CD14-positive monocyte (primary cell): ENCODE measurements around the gene TP73. TPM values are rescaled to one million over a fixed set of nuclear protein-coding genes. Genes with fewer than 3 reads are reported as not detected.

Experiments
- DNase-seq, 3 donors: peaks; one replicate each; pipeline ENCODE4 v3.0.0-alpha.2; 2011 to 2022
- H2AFZ ChIP-seq: 2 replicates; pipeline ENCODE4 v1.6.0; 2012; ENCODE audit warnings: mild to moderate bottlenecking, low read depth, low read length, inconsistent platforms; ENCODE audit not compliant: insufficient read depth, poor library complexity, severe bottlenecking
- H3K27ac ChIP-seq, 2 donors: 1 replicate in 1 of 2; 2 replicates in 1 of 2; pipeline ENCODE4 v1.5.1; 2012 to 2013; ENCODE audit warnings: low read length in 2 of 2, control low read depth in 1 of 2, inconsistent platforms in 1 of 2, low read depth in 1 of 2, mild to moderate bottlenecking in 1 of 2
- H3K27me3 ChIP-seq, 2 donors: one replicate each; pipeline versions ENCODE4 v1.6.0 to v1.6.1; 2011 to 2013; ENCODE audit warnings: low read length in 2 of 2; ENCODE audit not compliant: control insufficient read depth in 2 of 2, insufficient read depth in 2 of 2
- H3K36me3 ChIP-seq, 2 donors: replicated peaks in 1 of 2; 1 replicate in 1 of 2; 2 replicates in 1 of 2; pipeline versions ENCODE4 v1.5.1 to v1.6.1; 2012 to 2013; ENCODE audit warnings: low read length in 2 of 2, control low read depth in 1 of 2, inconsistent platforms in 1 of 2, mild to moderate bottlenecking in 1 of 2; ENCODE audit not compliant: insufficient read depth in 2 of 2, control insufficient read depth in 1 of 2
- H3K4me1 ChIP-seq, 2 donors: 1 replicate in 1 of 2; 2 replicates in 1 of 2; pipeline versions ENCODE4 v1.5.1 to v1.6.1; 2012 to 2013; ENCODE audit warnings: low read length in 2 of 2, control low read depth in 1 of 2, inconsistent platforms in 1 of 2, mild to moderate bottlenecking in 1 of 2, moderate library complexity in 1 of 2; ENCODE audit not compliant: insufficient read depth in 2 of 2, control insufficient read depth in 1 of 2
- H3K4me2 ChIP-seq: replicated peaks from 2 replicates; pipeline ENCODE3; 2012; ENCODE audit warnings: low read length, moderate library complexity, mild to moderate bottlenecking; ENCODE audit not compliant: poor library complexity, severe bottlenecking; ENCODE audit errors: extremely low read depth
- H3K4me3 ChIP-seq, 3 experiments: fragments of 200-600 bp in 1 of 3; sonication (generic) in 1 of 3; replicated peaks in 1 of 3; 1 replicate in 2 of 3; 2 replicates in 1 of 3; pipeline ENCODE4 v1.5.1; 2011 to 2013; ENCODE audit warnings: low read length in 3 of 3, mild to moderate bottlenecking in 3 of 3, control low read depth in 2 of 3, low read depth in 2 of 3, inconsistent platforms in 1 of 3, moderate library complexity in 1 of 3
- H3K79me2 ChIP-seq: 2 replicates; pipeline ENCODE4 v1.6.0; 2012; ENCODE audit warnings: mild to moderate bottlenecking, control low read depth, inconsistent platforms, low read length, moderate library complexity; ENCODE audit not compliant: insufficient read depth
- H3K9ac ChIP-seq: 2 replicates; pipeline ENCODE4 v1.6.0; 2017; ENCODE audit warnings: low read length, mild to moderate bottlenecking; ENCODE audit not compliant: insufficient read depth, poor library complexity, severe bottlenecking
- H3K9me3 ChIP-seq, 2 donors: replicated peaks in 1 of 2; 1 replicate in 1 of 2; 2 replicates in 1 of 2; pipeline versions ENCODE4 v1.5.1 to v1.6.1; 2012 to 2013; ENCODE audit warnings: low read length in 2 of 2, control low read depth in 1 of 2; ENCODE audit not compliant: control insufficient read depth in 1 of 2, insufficient read depth in 1 of 2
- H4K20me1 ChIP-seq: 2 replicates; pipeline ENCODE4 v1.6.0; 2012; ENCODE audit warnings: mild to moderate bottlenecking, low read length, control low read depth, moderate library complexity; ENCODE audit not compliant: insufficient read depth
- H3K27ac Mint-ChIP-seq, 7 donors: one replicate each; pipeline ENCODE4 v1.8.0; 2020; ENCODE audit warnings: mild to moderate bottlenecking in 7 of 7, mixed read lengths in 7 of 7, moderate library complexity in 6 of 7, inconsistent platforms in 2 of 7
- H3K27me3 Mint-ChIP-seq, 3 donors: one replicate each; pipeline ENCODE4 v1.8.0; 2021 to 2022; ENCODE audit warnings: low read depth in 3 of 3, mild to moderate bottlenecking in 3 of 3, mixed read lengths in 3 of 3, moderate library complexity in 3 of 3, inconsistent platforms in 1 of 3
- H3K36me3 Mint-ChIP-seq, 2 donors: one replicate each; pipeline ENCODE4 v1.8.0; 2020; ENCODE audit warnings: mixed read lengths in 2 of 2, inconsistent platforms in 1 of 2, mild to moderate bottlenecking in 1 of 2
- H3K4me1 Mint-ChIP-seq: one replicate; pipeline ENCODE4 v1.8.0; 2020; ENCODE audit warnings: mild to moderate bottlenecking, mixed read lengths
- H3K4me3 Mint-ChIP-seq, 2 donors: one replicate each; pipeline ENCODE4 v1.8.0; 2020; ENCODE audit warnings: mild to moderate bottlenecking in 2 of 2, mixed read lengths in 2 of 2, moderate library complexity in 1 of 2
- H3K9me3 Mint-ChIP-seq, 7 donors: one replicate each; pipeline ENCODE4 v1.8.0; 2020 to 2022; ENCODE audit warnings: mixed read lengths in 7 of 7, mild to moderate bottlenecking in 6 of 7, moderate library complexity in 6 of 7, inconsistent platforms in 2 of 7
- WGBS: methylation state at CpG from one replicate; pipeline ENCODE4 v1.1.5; 2013; ENCODE audit warnings: missing lambda C conversion rate; ENCODE audit not compliant: insufficient coverage; 5-methylcytosine and 5-hydroxymethylcytosine counted together
- intact Hi-C, 2 donors: fragments of 100-400 bp; cut with micrococcal nuclease; formaldehyde crosslinking; loops; one replicate each; pipeline versions ENCODE4 v1.15.0 to v1.15.1; 2023
- polyA plus RNA-seq, 3 donors: library from polyadenylated mRNA; depleted of rRNA in 1 of 3; unstranded in 2 of 3; stranded (reverse) in 1 of 3; fragments of 300-500 nt in 2 of 3; fragments of >200 nt in 1 of 3; fragmentation: Illumina TruSeq in 2 of 3; gene quantifications; 1 replicate in 2 of 3; 2 replicates in 1 of 3; pipeline ENCODE4 v1.2.3, GENCODE V29; 2012 to 2021
- TF ChIP-seq, protein P1 (sequence below): fragments of 200-600 bp; IDR thresholded peaks from one replicate; pipeline ENCODE4 v1.8.0; 2022; ENCODE audit warnings: antibody characterized with exemption, mild to moderate bottlenecking

Gene TP73
- polyA plus RNA-seq, 3 donors = 0.21 to 0.42 TPM; not detected in 1

DNA sequence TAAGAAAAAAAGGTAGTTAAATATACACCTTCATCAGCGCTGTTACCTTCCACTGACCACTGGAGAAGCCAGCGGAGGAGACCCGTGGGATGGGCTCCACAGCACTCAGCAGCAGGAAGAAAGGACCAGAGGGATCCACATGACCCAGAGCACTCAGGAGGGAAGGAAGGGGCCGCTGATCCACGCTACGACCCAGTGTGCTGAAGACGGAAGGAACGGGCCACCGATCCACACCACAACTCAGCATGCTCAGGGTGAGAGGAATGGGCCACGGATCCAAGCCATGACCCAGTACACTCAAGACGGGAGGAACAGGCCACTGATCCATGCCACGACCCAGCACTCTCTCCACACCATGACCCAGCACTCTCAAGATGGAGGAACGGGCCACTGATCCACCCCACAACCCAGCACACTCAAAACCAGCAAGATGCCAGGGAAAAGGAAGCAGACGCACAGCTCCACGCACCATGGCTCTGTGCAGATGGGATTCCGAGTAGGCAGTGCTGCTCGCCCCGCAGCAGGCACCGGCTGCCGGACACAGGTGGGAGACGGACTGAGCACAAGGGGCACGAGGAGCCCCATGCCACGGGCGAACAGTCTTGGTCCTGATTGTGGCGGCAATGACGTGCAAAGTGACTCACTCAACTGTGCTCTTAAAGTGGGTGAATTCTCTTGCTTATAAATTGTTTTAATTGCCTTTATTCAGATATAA is 11.1 kb upstream of the TP73 start:
- H3K36me3 ChIP-seq = peaks cover 65 to 92% of the 10 kb centered on the region in 2 donors
- H2AFZ ChIP-seq = no peak overlapping the region

DNA sequence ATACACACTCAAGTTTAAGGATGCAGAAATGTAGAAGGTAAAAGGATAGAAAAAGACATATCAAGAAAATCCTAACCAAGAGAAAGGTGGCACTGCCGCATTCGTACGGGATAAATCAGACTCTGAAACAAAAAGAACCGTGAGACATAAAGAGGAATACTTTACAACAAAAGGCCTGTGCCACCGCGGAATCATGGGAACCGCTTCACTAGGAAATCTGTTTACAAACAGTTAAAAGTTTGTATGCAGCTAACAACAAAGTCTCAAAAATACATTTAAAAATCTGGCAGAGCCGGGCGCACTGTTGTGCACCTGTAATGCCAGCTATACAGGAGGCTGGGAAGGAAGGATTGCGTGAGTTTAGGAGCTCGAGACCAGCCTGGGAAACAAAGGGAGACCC is 10.5 kb upstream of the TP73 start:
- Mint-ChIP-seq H3K27ac (no peak overlapping the region), H3K36me3 (peaks cover 69 to 88% of the 10 kb centered on the region in 2 donors), H3K9me3 (peaks cover 0 to 3% (median 0%) of the 10 kb centered on the region in 7 donors), H3K4me1 (no peaks in the 10 kb centered on the region), H3K4me3 (no peak overlapping the region), H3K27me3 (peaks cover 0 to 3% (median 0%) of the 10 kb centered on the region in 3 donors)
- H3K4me2 ChIP-seq = no peak overlapping the region
- no peak overlapping the region for H3K9ac ChIP-seq
- intact Hi-C loops = no loop called here
- no peak for DNase-seq
- H3K79me2 ChIP-seq = no peaks in the 10 kb centered on the region
- peaks cover 65 to 92% of the 10 kb centered on the region in 2 donors for H3K36me3 ChIP-seq
- no peaks in the 10 kb centered on the region for H3K27me3 ChIP-seq
- H3K4me1 ChIP-seq = no peaks in the 10 kb centered on the region
- no peak overlapping the region for H3K27ac ChIP-seq
- H3K9me3 ChIP-seq = no peaks in the 10 kb centered on the region
- H4K20me1 ChIP-seq = peaks cover 15% of the 10 kb centered on the region
- 100% methylated on average over 2 of the region's 11 CpGs for WGBS
- no peak overlapping the region for H2AFZ ChIP-seq
- TF ChIP-seq, protein P1, sequence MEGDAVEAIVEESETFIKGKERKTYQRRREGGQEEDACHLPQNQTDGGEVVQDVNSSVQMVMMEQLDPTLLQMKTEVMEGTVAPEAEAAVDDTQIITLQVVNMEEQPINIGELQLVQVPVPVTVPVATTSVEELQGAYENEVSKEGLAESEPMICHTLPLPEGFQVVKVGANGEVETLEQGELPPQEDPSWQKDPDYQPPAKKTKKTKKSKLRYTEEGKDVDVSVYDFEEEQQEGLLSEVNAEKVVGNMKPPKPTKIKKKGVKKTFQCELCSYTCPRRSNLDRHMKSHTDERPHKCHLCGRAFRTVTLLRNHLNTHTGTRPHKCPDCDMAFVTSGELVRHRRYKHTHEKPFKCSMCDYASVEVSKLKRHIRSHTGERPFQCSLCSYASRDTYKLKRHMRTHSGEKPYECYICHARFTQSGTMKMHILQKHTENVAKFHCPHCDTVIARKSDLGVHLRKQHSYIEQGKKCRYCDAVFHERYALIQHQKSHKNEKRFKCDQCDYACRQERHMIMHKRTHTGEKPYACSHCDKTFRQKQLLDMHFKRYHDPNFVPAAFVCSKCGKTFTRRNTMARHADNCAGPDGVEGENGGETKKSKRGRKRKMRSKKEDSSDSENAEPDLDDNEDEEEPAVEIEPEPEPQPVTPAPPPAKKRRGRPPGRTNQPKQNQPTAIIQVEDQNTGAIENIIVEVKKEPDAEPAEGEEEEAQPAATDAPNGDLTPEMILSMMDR = no peak
- H3K4me3 ChIP-seq = no peak overlapping the region

More for the DNA sequence above, 11.1 kb upstream of the TP73 start:
- Histone ChIP-seq H3K27ac (no peak overlapping the region), H4K20me1 (peaks cover 15% of the 10 kb centered on the region), H3K9ac (no peak overlapping the region), H3K4me3 (no peak overlapping the region), H3K79me2 (no peaks in the 10 kb centered on the region), H3K9me3 (no peaks in the 10 kb centered on the region), H3K4me1 (no peaks in the 10 kb centered on the region), H3K4me2 (no peak overlapping the region), H3K27me3 (no peaks in the 10 kb centered on the region)
- WGBS = 97% methylated on average over 19 of the region's 26 CpGs
- no peaks in the 10 kb centered on the region for H3K4me1 Mint-ChIP-seq
- TF ChIP-seq, protein P1 = no peak
- peaks cover 0 to 3% (median 0%) of the 10 kb centered on the region in 3 donors for H3K27me3 Mint-ChIP-seq
- DNase-seq = no peak
- H3K36me3 Mint-ChIP-seq = peaks cover 71 to 88% of the 10 kb centered on the region in 2 donors
- H3K4me3 Mint-ChIP-seq = no peak overlapping the region
- no peak overlapping the region for H3K27ac Mint-ChIP-seq
- intact Hi-C loops = no loop called here
- peaks cover 0 to 3% (median 0%) of the 10 kb centered on the region in 7 donors for H3K9me3 Mint-ChIP-seq
